Suprapubic skin (tissue), 4 donors: ENCODE measurements around the gene TGFBRAP1. TPM values are rescaled to one million over a fixed set of nuclear protein-coding genes. Genes with fewer than 3 reads are reported as not detected.

ENCODE experiments used
- DNase-seq, 2 donors: peaks; one replicate each; pipeline ENCODE4 v3.0.0-alpha.2; 2019; ENCODE audit warnings: low spot score in 2 of 2
- H3K27ac ChIP-seq: fragments of 200-600 bp; sonication (generic); one replicate; pipeline ENCODE4 v1.5.1; 2019
- H3K27me3 ChIP-seq: fragments of 200-600 bp; sonication (generic); one replicate; pipeline ENCODE4 v1.5.1; 2019
- H3K36me3 ChIP-seq: fragments of 200-600 bp; sonication (generic); one replicate; pipeline ENCODE4 v1.5.1; 2019
- H3K4me1 ChIP-seq: fragments of 200-600 bp; sonication (generic); one replicate; pipeline ENCODE4 v1.5.1; 2019
- H3K4me3 ChIP-seq: fragments of 200-600 bp; sonication (generic); one replicate; pipeline ENCODE4 v1.5.1; 2019; ENCODE audit warnings: mild to moderate bottlenecking
- H3K9me3 ChIP-seq: fragments of 200-600 bp; sonication (generic); one replicate; pipeline ENCODE4 v1.5.1; 2019
- EP300 ChIP-seq: sonication (generic); formaldehyde crosslinking; IDR thresholded peaks from one replicate; pipeline ENCODE4 v1.6.1; 2017; ENCODE audit warnings: antibody characterized with exemption
- POLR2A ChIP-seq, 2 donors: fragments of 450-650 bp; IDR thresholded peaks; one replicate each; pipeline ENCODE4 v1.6.1; 2017; ENCODE audit warnings: antibody characterized with exemption in 2 of 2, mild to moderate bottlenecking in 2 of 2, moderate library complexity in 2 of 2
- POLR2AphosphoS5 ChIP-seq, 3 donors: sonication (generic); formaldehyde crosslinking; IDR thresholded peaks; one replicate each; pipeline ENCODE4 v1.6.1; 2017; ENCODE audit warnings: antibody characterized with exemption in 3 of 3
- WGBS: methylation state at CpG from one replicate; pipeline ENCODE4 v1.1.5; 2018; 5-methylcytosine and 5-hydroxymethylcytosine counted together
- total RNA-seq, 4 donors: library from RNA; depleted of rRNA; stranded (reverse); fragments of >200 nt; gene quantifications; one replicate each; pipeline ENCODE4 v1.1.0, GENCODE V29; 2016
- TF ChIP-seq, protein P1 (sequence below), 2 donors: fragments of 200-600 bp in 1 of 2; fragments of 450-650 bp in 1 of 2; sonication (generic) in 1 of 2; IDR thresholded peaks; one replicate each; pipeline ENCODE4 v1.5.1; 2016 to 2019; ENCODE audit warnings: antibody characterized with exemption in 2 of 2, mild to moderate bottlenecking in 1 of 2, moderate library complexity in 1 of 2

The TGFBRAP1 gene
- total RNA-seq, 4 donors from 2014 or later = 31.0 to 38.1 (median 36.9) TPM

DNA sequence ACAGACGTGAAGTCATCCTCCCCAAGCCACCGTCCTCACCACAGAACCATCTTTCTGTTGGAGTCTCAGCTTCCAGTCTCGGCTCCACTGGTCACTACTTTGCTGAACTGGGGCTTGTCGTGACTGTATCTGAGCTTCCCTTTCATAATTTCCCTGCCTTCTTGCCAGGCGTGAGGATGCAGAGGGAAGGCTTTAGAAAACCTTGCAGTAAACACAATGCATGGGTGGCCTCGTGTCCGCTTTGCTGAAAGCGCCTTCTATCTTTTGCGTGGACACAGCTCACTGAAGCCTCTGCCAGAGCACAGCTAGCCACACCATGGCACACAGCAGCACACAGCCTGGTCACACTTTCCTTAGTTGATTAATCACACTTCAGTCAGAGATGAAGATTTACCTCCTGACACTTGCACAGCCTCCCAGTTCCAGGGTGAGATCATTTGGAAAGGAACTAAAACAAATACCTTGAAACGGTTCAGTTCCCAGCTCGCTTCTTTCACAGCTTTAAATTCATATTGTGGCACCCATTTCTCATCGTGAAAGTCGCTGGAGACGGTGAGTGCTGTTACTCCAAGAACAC, 90.8 kb downstream of the TGFBRAP1 start:
- no peak overlapping the region for H3K27ac ChIP-seq
- H3K4me3 ChIP-seq = no peak overlapping the region
- TF ChIP-seq EP300 = no peak
- no peak for TF ChIP-seq POLR2AphosphoS5 (IDR thresholded peaks at IDR 0.05)
- TF ChIP-seq, protein P1, sequence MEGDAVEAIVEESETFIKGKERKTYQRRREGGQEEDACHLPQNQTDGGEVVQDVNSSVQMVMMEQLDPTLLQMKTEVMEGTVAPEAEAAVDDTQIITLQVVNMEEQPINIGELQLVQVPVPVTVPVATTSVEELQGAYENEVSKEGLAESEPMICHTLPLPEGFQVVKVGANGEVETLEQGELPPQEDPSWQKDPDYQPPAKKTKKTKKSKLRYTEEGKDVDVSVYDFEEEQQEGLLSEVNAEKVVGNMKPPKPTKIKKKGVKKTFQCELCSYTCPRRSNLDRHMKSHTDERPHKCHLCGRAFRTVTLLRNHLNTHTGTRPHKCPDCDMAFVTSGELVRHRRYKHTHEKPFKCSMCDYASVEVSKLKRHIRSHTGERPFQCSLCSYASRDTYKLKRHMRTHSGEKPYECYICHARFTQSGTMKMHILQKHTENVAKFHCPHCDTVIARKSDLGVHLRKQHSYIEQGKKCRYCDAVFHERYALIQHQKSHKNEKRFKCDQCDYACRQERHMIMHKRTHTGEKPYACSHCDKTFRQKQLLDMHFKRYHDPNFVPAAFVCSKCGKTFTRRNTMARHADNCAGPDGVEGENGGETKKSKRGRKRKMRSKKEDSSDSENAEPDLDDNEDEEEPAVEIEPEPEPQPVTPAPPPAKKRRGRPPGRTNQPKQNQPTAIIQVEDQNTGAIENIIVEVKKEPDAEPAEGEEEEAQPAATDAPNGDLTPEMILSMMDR (IDR thresholded peaks at IDR 0.05) = no peak
- no peak for TF ChIP-seq POLR2A (IDR thresholded peaks at IDR 0.05)
- no peaks in the 10 kb centered on the region for H3K36me3 ChIP-seq
- H3K4me1 ChIP-seq = no peaks in the 10 kb centered on the region
- H3K9me3 ChIP-seq = no peaks in the 10 kb centered on the region
- no peak for DNase-seq
- peaks cover 4% of the 10 kb centered on the region for H3K27me3 ChIP-seq
- WGBS = 83% methylated on average over 14 of the region's 14 CpGs

DNA sequence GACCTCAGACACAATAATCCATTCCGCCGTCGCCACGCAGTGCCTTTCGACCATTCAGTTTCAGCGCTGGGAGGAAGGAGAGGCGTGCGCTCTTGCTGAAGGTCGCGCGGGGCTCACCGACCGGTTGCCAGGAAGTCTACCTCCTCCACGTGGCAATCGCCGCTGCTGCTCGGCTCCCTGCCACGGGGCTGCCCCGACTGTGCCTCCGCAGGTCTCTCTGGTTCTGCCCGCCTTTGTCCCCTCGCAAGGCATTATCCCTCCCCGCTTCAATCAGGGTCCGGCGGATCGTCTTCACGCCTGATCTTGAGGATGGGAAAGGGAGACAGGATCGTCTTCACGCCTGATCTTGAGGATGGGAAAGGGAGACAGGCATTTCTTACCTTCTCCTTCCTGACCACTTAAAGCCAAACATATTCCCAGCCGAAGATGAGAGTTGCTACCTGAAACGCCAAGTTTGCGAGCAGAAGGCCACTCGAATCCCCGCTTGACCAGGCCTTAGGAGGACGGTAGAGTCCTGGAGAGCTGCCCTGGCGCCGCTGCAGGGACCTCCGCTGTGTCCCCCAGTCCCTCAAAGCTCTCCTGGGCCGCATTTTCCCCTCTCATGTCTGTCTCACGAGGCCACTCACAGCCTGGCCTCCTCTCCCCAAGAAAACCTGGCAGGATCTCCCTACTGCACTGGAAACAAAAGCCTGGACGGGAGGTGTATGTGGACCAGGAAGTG, 92.3 kb downstream of the TGFBRAP1 start:
- Histone ChIP-seq H3K9me3 (no peaks in the 10 kb centered on the region), H3K4me1 (no peaks in the 10 kb centered on the region), H3K27me3 (peaks cover 4% of the 10 kb centered on the region), H3K27ac (no peak overlapping the region), H3K36me3 (no peaks in the 10 kb centered on the region), H3K4me3 (no peak overlapping the region)
- 84% methylated on average over 40 of the region's 41 CpGs for WGBS
- no peak for DNase-seq
- no peak for TF ChIP-seq EP300
- TF ChIP-seq, protein P1 (IDR thresholded peaks at IDR 0.05) = no peak
- TF ChIP-seq POLR2AphosphoS5 (IDR thresholded peaks at IDR 0.05) = no peak
- no peak for TF ChIP-seq POLR2A (IDR thresholded peaks at IDR 0.05)

DNA sequence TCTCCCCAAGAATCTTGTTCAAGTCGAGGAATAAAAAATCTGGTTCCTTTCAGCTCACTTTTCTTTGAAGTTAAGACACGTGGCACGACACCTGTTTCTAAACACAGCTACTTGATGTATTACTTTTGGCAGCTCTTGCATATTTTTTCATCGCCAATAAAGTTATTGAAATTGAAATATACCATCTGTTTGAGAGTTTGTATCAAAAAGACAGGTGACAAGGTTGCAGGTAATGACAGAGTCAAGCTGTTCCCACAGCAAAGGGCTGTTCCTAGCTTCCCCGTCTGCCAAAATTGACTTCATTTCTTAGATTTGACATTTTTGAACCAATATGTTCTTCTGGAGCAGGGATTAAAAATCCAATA, 93.5 kb downstream of the TGFBRAP1 start:
- Histone ChIP-seq H3K27ac (no peak overlapping the region), H3K9me3 (no peaks in the 10 kb centered on the region), H3K27me3 (peaks cover 4% of the 10 kb centered on the region), H3K36me3 (no peaks in the 10 kb centered on the region), H3K4me1 (no peaks in the 10 kb centered on the region), H3K4me3 (no peak overlapping the region)
- TF ChIP-seq, protein P1 (IDR thresholded peaks at IDR 0.05) = no peak
- TF ChIP-seq EP300 (no peak), POLR2AphosphoS5 (IDR thresholded peaks at IDR 0.05) (no peak)
- 39% methylated on average over 5 of the region's 5 CpGs for WGBS
- DNase-seq = no peak

DNA sequence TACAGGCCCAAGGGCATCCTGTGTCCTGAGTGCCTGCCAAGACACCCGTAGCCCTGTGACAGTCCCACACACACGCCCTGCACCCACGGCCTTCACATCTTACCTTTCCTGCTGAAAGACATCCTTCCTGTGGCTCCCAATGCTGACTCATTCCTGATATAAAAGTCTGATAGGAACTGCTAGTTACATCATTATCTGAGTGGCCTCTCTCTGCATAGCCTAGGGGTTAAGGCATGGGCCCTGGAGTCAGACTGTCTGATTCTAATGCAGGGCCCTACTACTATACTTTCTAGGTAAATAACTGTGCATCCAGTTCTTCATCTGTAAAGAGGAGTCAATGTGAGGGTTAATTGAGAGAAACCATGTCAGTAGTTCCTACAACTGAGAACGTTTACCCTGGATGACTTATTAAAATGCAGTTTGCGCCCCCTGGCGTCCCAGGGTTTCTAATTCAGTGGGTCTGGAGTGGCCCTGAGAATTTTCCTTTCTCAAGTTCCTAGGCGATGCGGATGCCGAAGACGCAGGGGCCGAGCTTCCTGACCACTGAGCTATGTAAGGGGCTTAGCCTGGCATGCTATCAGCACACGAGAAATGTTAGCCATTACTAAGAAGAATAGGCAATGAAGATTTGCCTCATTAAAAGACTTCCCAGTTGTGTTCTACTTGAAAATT, 94.0 kb downstream of the TGFBRAP1 start:
- Histone ChIP-seq H3K36me3 (no peaks in the 10 kb centered on the region), H3K27ac (no peak overlapping the region), H3K4me3 (no peak overlapping the region), H3K4me1 (no peaks in the 10 kb centered on the region), H3K27me3 (peaks cover 4% of the 10 kb centered on the region), H3K9me3 (no peaks in the 10 kb centered on the region)
- TF ChIP-seq, protein P1 (IDR thresholded peaks at IDR 0.05) = peak in 1 of 2 donors; percentile 57
- no peak for TF ChIP-seq POLR2AphosphoS5 (IDR thresholded peaks at IDR 0.05)
- DNase-seq = no peak
- WGBS = 18% methylated on average over 12 of the region's 12 CpGs

DNA sequence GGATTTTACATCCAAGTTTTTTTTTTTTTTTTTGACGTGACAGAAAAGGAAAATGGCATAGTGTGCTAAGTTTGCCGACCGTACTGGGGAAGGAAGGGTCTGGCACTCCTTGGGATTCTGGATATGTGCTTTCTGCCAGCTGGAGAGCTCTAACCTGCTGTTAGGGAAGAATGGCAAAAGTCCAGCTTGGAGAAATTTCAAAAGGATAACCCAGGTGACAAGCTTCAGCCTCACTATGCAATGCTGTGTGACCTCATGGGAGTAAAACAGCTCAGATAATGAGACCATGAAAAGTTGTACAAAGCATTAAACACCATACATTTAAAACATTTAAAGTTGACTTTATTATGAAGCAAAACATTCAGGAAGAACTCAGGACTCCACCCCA, 98.3 kb downstream of the TGFBRAP1 start:
- Histone ChIP-seq H3K4me3 (no peak overlapping the region), H3K27ac (no peak overlapping the region), H3K27me3 (no peaks in the 10 kb centered on the region), H3K9me3 (no peaks in the 10 kb centered on the region), H3K36me3 (no peaks in the 10 kb centered on the region), H3K4me1 (no peaks in the 10 kb centered on the region)
- no peak for DNase-seq
- 59% methylated on average over 3 of the region's 3 CpGs for WGBS
- TF ChIP-seq EP300 = no peak
- TF ChIP-seq, protein P1 (IDR thresholded peaks at IDR 0.05) = no peak
- no peak for TF ChIP-seq POLR2AphosphoS5 (IDR thresholded peaks at IDR 0.05)
